GM18870 (cell line): Measurements from ENCODE around the gene CYP17A1.
"Not testable (repeated sequence)": the region's sequence is repeated elsewhere in the genome, so short reads cannot be mapped to it uniquely, and the experiment has no call there.

Experiments
- ATAC-seq: cut with Tn5 transposase; IDR thresholded peaks from one replicate; pipeline ENCODE4 v1.9.1; 2021; ENCODE audit warnings: moderate library complexity; ENCODE audit not compliant: unreplicated experiment

The CYP17A1 gene

GRCh38 chr10:102838276-102838927, 1.2 kb upstream of the CYP17A1 start:
- not testable (repeated sequence) for ATAC-seq

- no peak for ATAC-seq
Measured at GRCh38 chr10:102835007-102835482, 2.2 kb downstream of the CYP17A1 start.

GRCh38 chr10:102834143-102834542, 3.1 kb downstream of the CYP17A1 start:
- ATAC-seq, result no peak

- ATAC-seq, result no peak
Measured at GRCh38 chr10:102832987-102833386, 4.2 kb downstream of the CYP17A1 start.

GRCh38 chr10:102832248-102832647, 5.0 kb downstream of the CYP17A1 start:
- ATAC-seq, result no peak

GRCh38 chr10:102831322-102832071, 5.7 kb downstream of the CYP17A1 start:
- ATAC-seq, result no peak

GRCh38 chr10:102827597-102827975, 9.6 kb downstream of the CYP17A1 start:
- ATAC-seq, result no peak

GRCh38 chr10:102826148-102826796, 10.9 kb downstream of the CYP17A1 start:
- ATAC-seq, result no peak

- no peak for ATAC-seq
Measured at GRCh38 chr10:102824664-102825063, 12.5 kb downstream of the CYP17A1 start.

- ATAC-seq, result no peak
Measured at GRCh38 chr10:102822222-102822621, 15.0 kb downstream of the CYP17A1 start.

- ATAC-seq, result not testable (repeated sequence)
Measured at GRCh38 chr10:102820008-102820407, 17.2 kb downstream of the CYP17A1 start.

- ATAC-seq, result no peak
Measured at GRCh38 chr10:102819054-102819453, 18.2 kb downstream of the CYP17A1 start.

- no peak for ATAC-seq
Measured at GRCh38 chr10:102817175-102817574, 20.0 kb downstream of the CYP17A1 start.

- no peak for ATAC-seq
Measured at GRCh38 chr10:102815790-102816549, 21.2 kb downstream of the CYP17A1 start.

GRCh38 chr10:102814873-102815661, 22.1 kb downstream of the CYP17A1 start:
- ATAC-seq, result no peak

- ATAC-seq, result no peak
Measured at GRCh38 chr10:102814453-102814871, 22.8 kb downstream of the CYP17A1 start.

GRCh38 chr10:102813734-102814452, 23.3 kb downstream of the CYP17A1 start:
- no peak for ATAC-seq

- no peak for ATAC-seq
Measured at GRCh38 chr10:102813017-102813541, 24.1 kb downstream of the CYP17A1 start.

GRCh38 chr10:102812231-102812876, 24.9 kb downstream of the CYP17A1 start:
- ATAC-seq, result no peak
